Measurements from ENCODE around the gene TRABD2B.

Gene TRABD2B

GRCh38 chr1:47834326-47834725, 162.9 kb downstream of the TRABD2B start:
- no peaks in the 10 kb centered on the region for H3K79me2 ChIP-seq (ENCODE audit: insufficient read depth, low read length)
- H3K9me3 ChIP-seq (ENCODE audit: insufficient read depth, low read length): peaks cover 14% of the 10 kb centered on the region
- H4K20me1 ChIP-seq (ENCODE audit: low read depth, low read length): no peaks in the 10 kb centered on the region
- H3K36me3 ChIP-seq (ENCODE audit: low read length): peaks cover 2% of the 10 kb centered on the region; the same call in 1 of the 2 replicates
- H2AFZ ChIP-seq (ENCODE audit: low read depth, low read length, severe bottlenecking): no peak overlapping the region
- no peak overlapping the region for H3K4me2 ChIP-seq (ENCODE audit: low read depth, low read length, poor library complexity, severe bottlenecking)
- H3K9me2 ChIP-seq (replicated peaks; ENCODE audit: insufficient read depth, low read length): no peaks in the 10 kb centered on the region
- H3K27me3 ChIP-seq (ENCODE audit: low read length): no peaks in the 10 kb centered on the region
- H3K27ac ChIP-seq (ENCODE audit: low read depth, low read length): no peak overlapping the region
- H3K4me3 ChIP-seq (ENCODE audit: insufficient read depth, low read length, poor library complexity, severe bottlenecking): no peak overlapping the region
- no peaks in the 10 kb centered on the region for H3F3A ChIP-seq (ENCODE audit: insufficient read depth)
- no peak overlapping the region for H3K9ac ChIP-seq (ENCODE audit: low read length)
- TF ChIP-seq CTCF (IDR thresholded peaks at IDR 0.05; ENCODE audit: insufficient read depth, low read length, poor library complexity, severe bottlenecking): no peak
- no peak for TF ChIP-seq EZH2phosphoT487 (conservative IDR thresholded peaks at IDR 0.05; ENCODE audit: low read length)

- Histone ChIP-seq H3K27me3 (ENCODE audit: low read length) (no peaks in the 10 kb centered on the region), H3K4me3 (ENCODE audit: insufficient read depth, low read length, poor library complexity, severe bottlenecking) (no peak overlapping the region), H3F3A (ENCODE audit: insufficient read depth) (no peaks in the 10 kb centered on the region), H3K9me3 (ENCODE audit: insufficient read depth, low read length) (peaks cover 14% of the 10 kb centered on the region), H2AFZ (ENCODE audit: low read depth, low read length, severe bottlenecking) (no peak overlapping the region), H3K9ac (ENCODE audit: low read length) (no peak overlapping the region), H3K79me2 (ENCODE audit: insufficient read depth, low read length) (no peaks in the 10 kb centered on the region), H3K27ac (ENCODE audit: low read depth, low read length) (no peak overlapping the region), H3K9me2 (replicated peaks; ENCODE audit: insufficient read depth, low read length) (no peaks in the 10 kb centered on the region), H3K4me2 (ENCODE audit: low read depth, low read length, poor library complexity, severe bottlenecking) (no peak overlapping the region), H4K20me1 (ENCODE audit: low read depth, low read length) (no peaks in the 10 kb centered on the region), H3K36me3 (ENCODE audit: low read length) (peaks cover 2% of the 10 kb centered on the region; the same call in 1 of the 2 replicates)
- no peak for TF ChIP-seq CTCF (IDR thresholded peaks at IDR 0.05; ENCODE audit: insufficient read depth, low read length, poor library complexity, severe bottlenecking)
- no peak for TF ChIP-seq EZH2phosphoT487 (conservative IDR thresholded peaks at IDR 0.05; ENCODE audit: low read length)
Measured at GRCh38 chr1:47830641-47831333, 166.4 kb downstream of the TRABD2B start.

DNA sequence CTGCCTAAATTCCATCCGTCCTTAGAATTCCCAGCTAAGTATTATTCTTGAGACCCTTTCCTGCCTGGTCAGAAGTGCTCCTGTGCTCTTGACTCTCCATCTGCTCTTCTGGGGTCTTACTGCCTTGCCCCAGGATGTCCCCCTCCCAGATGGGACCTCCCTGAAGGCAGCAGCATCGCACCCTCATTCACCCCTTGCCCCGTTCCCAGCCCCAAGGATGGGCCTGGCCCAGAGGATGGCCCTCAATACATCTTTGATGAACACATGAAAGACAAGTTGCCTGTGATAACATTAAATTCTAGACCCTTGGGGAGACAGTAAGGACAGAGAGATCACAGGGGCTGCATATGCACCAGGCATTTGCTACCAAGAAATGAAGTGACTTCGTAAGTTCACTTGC, 167.2 kb downstream of the TRABD2B start:
- no peak overlapping the region for H2AFZ ChIP-seq (ENCODE audit: low read depth, low read length, severe bottlenecking)
- H4K20me1 ChIP-seq (ENCODE audit: low read depth, low read length): no peaks in the 10 kb centered on the region
- no peak overlapping the region for H3K4me3 ChIP-seq (ENCODE audit: insufficient read depth, low read length, poor library complexity, severe bottlenecking)
- peaks cover 2% of the 10 kb centered on the region; the same call in 1 of the 2 replicates for H3K36me3 ChIP-seq (ENCODE audit: low read length)
- H3F3A ChIP-seq (ENCODE audit: insufficient read depth): no peaks in the 10 kb centered on the region
- H3K9me2 ChIP-seq (replicated peaks; ENCODE audit: insufficient read depth, low read length): no peaks in the 10 kb centered on the region
- H3K9me3 ChIP-seq (ENCODE audit: insufficient read depth, low read length): peaks cover 8% of the 10 kb centered on the region; the same call in 1 of the 2 replicates
- H3K27ac ChIP-seq (ENCODE audit: low read depth, low read length): no peak overlapping the region
- no peak for TF ChIP-seq CTCF (IDR thresholded peaks at IDR 0.05; ENCODE audit: insufficient read depth, low read length, poor library complexity, severe bottlenecking)
- no peak for TF ChIP-seq EZH2phosphoT487 (conservative IDR thresholded peaks at IDR 0.05; ENCODE audit: low read length)
- H3K27me3 ChIP-seq (ENCODE audit: low read length): no peaks in the 10 kb centered on the region
- H3K9ac ChIP-seq (ENCODE audit: low read length): no peak overlapping the region
- H3K4me2 ChIP-seq (ENCODE audit: low read depth, low read length, poor library complexity, severe bottlenecking): no peak overlapping the region
- no peaks in the 10 kb centered on the region for H3K79me2 ChIP-seq (ENCODE audit: insufficient read depth, low read length)
